Measurements from ENCODE around the gene UBR4. TPM values are rescaled to one million over a fixed set of nuclear protein-coding genes. Genes with fewer than 3 reads are reported as not detected.

The UBR4 gene
- polyA plus RNA-seq, 1 of the 3 experiments (the other 2 are of a cell fraction), result 68.7 TPM

DNA sequence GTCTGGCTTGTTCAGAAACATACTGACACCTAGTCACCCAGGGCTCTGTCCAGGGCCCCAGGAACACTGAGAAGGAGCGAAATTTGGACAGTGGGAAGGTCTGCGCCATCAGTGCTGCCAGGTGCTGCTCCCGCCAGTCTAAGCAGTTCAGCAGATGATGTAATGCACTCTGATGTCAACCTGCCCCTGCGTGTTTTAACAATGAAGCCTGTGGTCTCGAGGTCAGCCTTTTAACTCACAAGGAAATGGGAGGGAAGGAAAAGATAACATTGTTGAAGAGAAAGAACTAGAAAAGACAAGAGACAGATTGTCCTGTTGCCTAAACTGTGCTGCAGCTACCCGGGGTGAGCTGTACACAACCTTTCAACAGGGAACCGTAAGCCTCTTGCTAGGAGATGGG is 127.0 kb downstream of the UBR4 start:
- H3K9me2 ChIP-seq, result no peaks in the 10 kb centered on the region
- ChIA-PET POLR2A (no interaction called here), CTCF (interaction anchor here (0.7 to 1.5 kb wide), 4 partner anchors 159 to 486 kb away, joined by 3 to 4 read pairs (median 3); no protein-coding TSS in a partner anchor)

More for the DNA sequence above, 127.0 kb downstream of the UBR4 start:
- TF ChIP-seq FOXJ3 (CRISPR knock-in tag; IDR thresholded peaks at IDR 0.05) (no peak), SMC3 (IDR thresholded peaks at IDR 0.05; ENCODE audit: low read depth, low read length) (no peak), RCOR1 (IDR thresholded peaks at IDR 0.05; ENCODE audit: low read length) (no peak), RAD21 (IDR thresholded peaks at IDR 0.05; ENCODE audit: low read length) (no peak), NRF1 (IDR thresholded peaks at IDR 0.05; ENCODE audit: low read depth, low read length) (no peak), TEAD4 (IDR thresholded peaks at IDR 0.05; ENCODE audit: borderline replicate concordance, insufficient read depth) (no peak), NFIC (IDR thresholded peaks at IDR 0.05; ENCODE audit: borderline replicate concordance) (no peak)
- TF ChIP-seq, protein P1, sequence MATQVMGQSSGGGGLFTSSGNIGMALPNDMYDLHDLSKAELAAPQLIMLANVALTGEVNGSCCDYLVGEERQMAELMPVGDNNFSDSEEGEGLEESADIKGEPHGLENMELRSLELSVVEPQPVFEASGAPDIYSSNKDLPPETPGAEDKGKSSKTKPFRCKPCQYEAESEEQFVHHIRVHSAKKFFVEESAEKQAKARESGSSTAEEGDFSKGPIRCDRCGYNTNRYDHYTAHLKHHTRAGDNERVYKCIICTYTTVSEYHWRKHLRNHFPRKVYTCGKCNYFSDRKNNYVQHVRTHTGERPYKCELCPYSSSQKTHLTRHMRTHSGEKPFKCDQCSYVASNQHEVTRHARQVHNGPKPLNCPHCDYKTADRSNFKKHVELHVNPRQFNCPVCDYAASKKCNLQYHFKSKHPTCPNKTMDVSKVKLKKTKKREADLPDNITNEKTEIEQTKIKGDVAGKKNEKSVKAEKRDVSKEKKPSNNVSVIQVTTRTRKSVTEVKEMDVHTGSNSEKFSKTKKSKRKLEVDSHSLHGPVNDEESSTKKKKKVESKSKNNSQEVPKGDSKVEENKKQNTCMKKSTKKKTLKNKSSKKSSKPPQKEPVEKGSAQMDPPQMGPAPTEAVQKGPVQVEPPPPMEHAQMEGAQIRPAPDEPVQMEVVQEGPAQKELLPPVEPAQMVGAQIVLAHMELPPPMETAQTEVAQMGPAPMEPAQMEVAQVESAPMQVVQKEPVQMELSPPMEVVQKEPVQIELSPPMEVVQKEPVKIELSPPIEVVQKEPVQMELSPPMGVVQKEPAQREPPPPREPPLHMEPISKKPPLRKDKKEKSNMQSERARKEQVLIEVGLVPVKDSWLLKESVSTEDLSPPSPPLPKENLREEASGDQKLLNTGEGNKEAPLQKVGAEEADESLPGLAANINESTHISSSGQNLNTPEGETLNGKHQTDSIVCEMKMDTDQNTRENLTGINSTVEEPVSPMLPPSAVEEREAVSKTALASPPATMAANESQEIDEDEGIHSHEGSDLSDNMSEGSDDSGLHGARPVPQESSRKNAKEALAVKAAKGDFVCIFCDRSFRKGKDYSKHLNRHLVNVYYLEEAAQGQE (IDR thresholded peaks at IDR 0.05; ENCODE audit: low read depth, low read length), result no peak
- TF ChIP-seq, protein P2, sequence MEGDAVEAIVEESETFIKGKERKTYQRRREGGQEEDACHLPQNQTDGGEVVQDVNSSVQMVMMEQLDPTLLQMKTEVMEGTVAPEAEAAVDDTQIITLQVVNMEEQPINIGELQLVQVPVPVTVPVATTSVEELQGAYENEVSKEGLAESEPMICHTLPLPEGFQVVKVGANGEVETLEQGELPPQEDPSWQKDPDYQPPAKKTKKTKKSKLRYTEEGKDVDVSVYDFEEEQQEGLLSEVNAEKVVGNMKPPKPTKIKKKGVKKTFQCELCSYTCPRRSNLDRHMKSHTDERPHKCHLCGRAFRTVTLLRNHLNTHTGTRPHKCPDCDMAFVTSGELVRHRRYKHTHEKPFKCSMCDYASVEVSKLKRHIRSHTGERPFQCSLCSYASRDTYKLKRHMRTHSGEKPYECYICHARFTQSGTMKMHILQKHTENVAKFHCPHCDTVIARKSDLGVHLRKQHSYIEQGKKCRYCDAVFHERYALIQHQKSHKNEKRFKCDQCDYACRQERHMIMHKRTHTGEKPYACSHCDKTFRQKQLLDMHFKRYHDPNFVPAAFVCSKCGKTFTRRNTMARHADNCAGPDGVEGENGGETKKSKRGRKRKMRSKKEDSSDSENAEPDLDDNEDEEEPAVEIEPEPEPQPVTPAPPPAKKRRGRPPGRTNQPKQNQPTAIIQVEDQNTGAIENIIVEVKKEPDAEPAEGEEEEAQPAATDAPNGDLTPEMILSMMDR (IDR thresholded peaks at IDR 0.05), result no peak
- TF ChIP-seq, protein P3, sequence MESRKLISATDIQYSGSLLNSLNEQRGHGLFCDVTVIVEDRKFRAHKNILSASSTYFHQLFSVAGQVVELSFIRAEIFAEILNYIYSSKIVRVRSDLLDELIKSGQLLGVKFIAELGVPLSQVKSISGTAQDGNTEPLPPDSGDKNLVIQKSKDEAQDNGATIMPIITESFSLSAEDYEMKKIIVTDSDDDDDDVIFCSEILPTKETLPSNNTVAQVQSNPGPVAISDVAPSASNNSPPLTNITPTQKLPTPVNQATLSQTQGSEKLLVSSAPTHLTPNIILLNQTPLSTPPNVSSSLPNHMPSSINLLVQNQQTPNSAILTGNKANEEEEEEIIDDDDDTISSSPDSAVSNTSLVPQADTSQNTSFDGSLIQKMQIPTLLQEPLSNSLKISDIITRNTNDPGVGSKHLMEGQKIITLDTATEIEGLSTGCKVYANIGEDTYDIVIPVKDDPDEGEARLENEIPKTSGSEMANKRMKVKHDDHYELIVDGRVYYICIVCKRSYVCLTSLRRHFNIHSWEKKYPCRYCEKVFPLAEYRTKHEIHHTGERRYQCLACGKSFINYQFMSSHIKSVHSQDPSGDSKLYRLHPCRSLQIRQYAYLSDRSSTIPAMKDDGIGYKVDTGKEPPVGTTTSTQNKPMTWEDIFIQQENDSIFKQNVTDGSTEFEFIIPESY (IDR thresholded peaks at IDR 0.05; ENCODE audit: borderline replicate concordance, low read depth), result no peak
- Histone ChIP-seq H3K27ac (ENCODE audit: low read depth in 2 of 2, low read length in 1 of 2) (no peak overlapping the region), H3K9ac (no peak overlapping the region), H2AFZ (ENCODE audit: low read depth) (no peak overlapping the region), H3K27me3 (ENCODE audit: insufficient read depth) (no peaks in the 10 kb centered on the region), H3K4me1 (ENCODE audit: control insufficient read depth in 1 of 2, insufficient read depth in 2 of 2, low read depth in 1 of 2, low read length in 1 of 2) (0 out of 4 replicates have a peak, but pooled peaks cover 0 to 6% of the 10 kb centered on the region in 2 experiments), H4K20me1 (ENCODE audit: insufficient read depth) (no peaks in the 10 kb centered on the region), H3K79me2 (ENCODE audit: insufficient read depth) (no peaks in the 10 kb centered on the region), H3K4me3 (ENCODE audit: low read depth in 2 of 2, low read length in 1 of 2) (no peak overlapping the region), H3F3A (replicated peaks; ENCODE audit: insufficient read depth) (no peaks in the 10 kb centered on the region), H3K36me3 (replicated peaks in 1 of 2; ENCODE audit: control insufficient read depth in 1 of 2, insufficient read depth in 2 of 2, low read length in 1 of 2) (peaks cover 66 to 92% of the 10 kb centered on the region in 2 experiments), H3K9me3 (no peaks in the 10 kb centered on the region), H3K4me2 (no peak overlapping the region)
- WGBS (ENCODE audit: low lambda C conversion rate), result 94% methylated on average over 7 of the region's 7 CpGs
- DNase-seq, result no peak
